Endothelial cell of umbilical vein (primary cell): Measurements from ENCODE around the gene COPZ2.

Source experiments
- CTCF ChIP-seq, 2 donors: IDR thresholded peaks; 1 replicate in 1 of 2; 2 replicates in 1 of 2; pipeline ENCODE4 v1.5.1; 2011; ENCODE audit warnings: low read length in 2 of 2, mild to moderate bottlenecking in 2 of 2, moderate library complexity in 2 of 2, control low read depth in 1 of 2, inconsistent platforms in 1 of 2, low read depth in 1 of 2; ENCODE audit not compliant: insufficient read depth in 1 of 2; ENCODE audit errors: extremely low read depth in 1 of 2
- EZH2 ChIP-seq: IDR thresholded peaks from 2 replicates; pipeline ENCODE4 v1.6.1; 2012; ENCODE audit warnings: borderline replicate concordance, low read depth, mild to moderate bottlenecking, moderate library complexity, low read length, inconsistent platforms; ENCODE audit not compliant: severe bottlenecking
- MAX ChIP-seq: IDR thresholded peaks from 2 replicates; pipeline ENCODE4 v1.6.1; 2011; ENCODE audit not compliant: insufficient read depth, insufficient read length
- POLR2A ChIP-seq: IDR thresholded peaks from 2 replicates; pipeline ENCODE4 v1.6.1; 2012; ENCODE audit warnings: low read depth, mild to moderate bottlenecking, control low read depth, low read length
- POLR2AphosphoS5 ChIP-seq: IDR thresholded peaks from 2 replicates; pipeline ENCODE4 v1.6.1; 2012; ENCODE audit warnings: low read depth, mild to moderate bottlenecking, control low read depth, low read length, moderate library complexity; ENCODE audit not compliant: insufficient read depth

GRCh38 chr17:47990962-47991731 lies 46.5 kb downstream of the COPZ2 start:
- no peak for TF ChIP-seq CTCF (IDR thresholded peaks at IDR 0.05; ENCODE audit: extremely low read depth in 1 of 2, insufficient read depth in 1 of 2, low read depth in 1 of 2, low read length in 2 of 2)
- no peak for TF ChIP-seq POLR2AphosphoS5
- no peak for TF ChIP-seq EZH2
- no peak for TF ChIP-seq POLR2A
- no peak for TF ChIP-seq MAX
